HEK293T (cell line): ENCODE measurements around the gene CLMP.

Source experiments
- CTCF ChIA-PET: fragments of 350-600 bp; formaldehyde crosslinking; extraction: SDS; loops from one replicate; lab custom pipeline; 2021; ENCODE audit warnings: antibody characterized with exemption, inconsistent platforms; lab: Yijun Ruan, JAX
- POLR2A ChIA-PET: fragments of 350-600 bp; formaldehyde crosslinking; extraction: SDS; loops from one replicate; lab custom pipeline; 2020; ENCODE audit warnings: antibody characterized with exemption, inconsistent platforms; lab: Yijun Ruan, JAX
- DNase-seq: peaks from one replicate; pipeline ENCODE4 v3.0.0; 2012; ENCODE audit warnings: mixed read lengths; ENCODE audit errors: extremely low spot score
- ARNT ChIP-seq: fragments of 450-650 bp; IDR thresholded peaks from 2 replicates; pipeline ENCODE4 v1.6.1; 2017; ENCODE audit warnings: mild to moderate bottlenecking
- BHLHE40 ChIP-seq: fragments of 450-650 bp; IDR thresholded peaks from 2 replicates; pipeline ENCODE4 v1.6.1; 2016; ENCODE audit warnings: mild to moderate bottlenecking, moderate library complexity, borderline replicate concordance
- CTBP1 ChIP-seq: fragments of 450-650 bp; IDR thresholded peaks from 2 replicates; pipeline ENCODE4 v1.6.1; 2016; ENCODE audit warnings: borderline replicate concordance
- ELF4 ChIP-seq: fragments of 450-650 bp; IDR thresholded peaks from 2 replicates; pipeline ENCODE4 v1.6.1; 2017; ENCODE audit warnings: antibody characterized with exemption
- FOXA1 ChIP-seq: fragments of 450-650 bp; IDR thresholded peaks from 2 replicates; pipeline ENCODE4 v1.6.1; 2016; ENCODE audit warnings: mild to moderate bottlenecking
- FOXK2 ChIP-seq: fragments of 450-650 bp; IDR thresholded peaks from 2 replicates; pipeline ENCODE4 v1.6.1; 2016; ENCODE audit warnings: mild to moderate bottlenecking
- FOXM1 ChIP-seq: fragments of 450-650 bp; IDR thresholded peaks from 2 replicates; pipeline ENCODE4 v1.6.1; 2017; ENCODE audit warnings: mild to moderate bottlenecking, borderline replicate concordance
- HDGF ChIP-seq: fragments of 450-650 bp; IDR thresholded peaks from 2 replicates; pipeline ENCODE4 v1.6.1; 2017; ENCODE audit warnings: antibody characterized with exemption, borderline replicate concordance
- L3MBTL2 ChIP-seq: fragments of 450-650 bp; conservative IDR thresholded peaks from 2 replicates; pipeline ENCODE4 v1.6.1; 2016; ENCODE audit warnings: mild to moderate bottlenecking
- LEF1 ChIP-seq: fragments of 450-650 bp; IDR thresholded peaks from 2 replicates; pipeline ENCODE4 v1.6.1; 2017; ENCODE audit warnings: mild to moderate bottlenecking, borderline replicate concordance
- NFRKB ChIP-seq: fragments of 450-650 bp; IDR thresholded peaks from 2 replicates; pipeline ENCODE4 v1.6.1; 2016; ENCODE audit warnings: mild to moderate bottlenecking, moderate library complexity
- SP1 ChIP-seq: fragments of 450-650 bp; IDR thresholded peaks from 2 replicates; pipeline ENCODE4 v1.6.1; 2017
- SUZ12 ChIP-seq: fragments of 450-650 bp; IDR thresholded peaks from 2 replicates; pipeline ENCODE4 v1.6.1; 2016; ENCODE audit warnings: mild to moderate bottlenecking
- TARDBP ChIP-seq: fragments of 450-650 bp; IDR thresholded peaks from 2 replicates; pipeline ENCODE4 v1.6.1; 2016
- ZNF384 ChIP-seq: fragments of 450-650 bp; IDR thresholded peaks from 2 replicates; pipeline ENCODE4 v1.6.1; 2016
- TF ChIP-seq, protein P1 (sequence below): fragments of 450-650 bp; IDR thresholded peaks from 2 replicates; pipeline ENCODE4 v1.6.1; 2016

CLMP gene

DNA sequence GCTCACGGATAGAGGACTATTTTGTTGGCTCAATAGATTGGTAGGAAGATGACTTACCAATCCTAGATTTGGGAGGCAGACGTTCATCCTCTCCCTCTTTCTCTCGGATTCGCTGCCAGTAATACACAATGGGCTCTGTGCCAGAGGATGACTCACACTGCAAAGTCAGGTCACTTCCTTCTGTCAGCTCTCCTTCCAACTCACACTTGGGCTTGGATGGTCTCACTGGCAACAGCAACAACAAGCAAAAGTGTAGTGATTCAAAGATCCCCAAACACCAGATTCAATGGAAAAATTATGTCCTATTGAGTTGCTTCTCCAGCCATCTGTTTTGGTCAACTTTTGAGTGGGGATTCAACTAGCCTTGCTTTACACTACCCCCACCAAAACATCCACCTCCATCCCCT is 111.4 kb downstream of the CLMP start:
- ChIA-PET POLR2A (interaction anchor here (1.5 to 1.8 kb wide), 3 partner anchors 20 to 23 kb away, joined by 4 to 6 read pairs (median 4); partner anchors contain the start of gene HSPA8), CTCF (interaction anchor here (0.6 kb wide), 1 partner anchor 13 kb away, joined by 4 read pairs; no protein-coding TSS in a partner anchor)
- peak; percentile 49 for DNase-seq
- no peak for TF ChIP-seq ARNT

DNA sequence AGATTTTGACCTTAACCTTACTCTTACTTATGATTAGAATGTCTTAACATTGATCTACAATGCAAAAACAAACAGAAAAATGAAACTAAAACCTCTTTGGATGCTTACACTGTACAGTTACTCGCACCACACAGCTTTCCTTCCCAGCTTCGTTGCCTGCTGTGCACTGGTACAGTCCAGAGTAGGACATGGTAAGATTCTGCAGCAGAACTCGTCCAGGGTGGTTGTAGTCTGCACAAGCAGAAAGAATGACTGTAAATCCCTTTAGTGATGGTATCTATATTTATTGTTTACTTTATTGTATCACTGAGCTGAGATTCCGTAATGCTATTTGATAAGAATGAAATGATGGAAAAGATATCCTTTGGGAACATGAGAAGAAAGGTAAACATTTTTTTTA is 112.1 kb downstream of the CLMP start:
- POLR2A ChIA-PET: interaction anchor here (1.5 to 1.8 kb wide), 3 partner anchors 19 to 22 kb away, joined by 4 to 6 read pairs (median 4); partner anchors contain the start of gene HSPA8
- no peak for DNase-seq
- CTCF ChIA-PET: interaction anchor here (0.6 kb wide), 1 partner anchor 14 kb away, joined by 4 read pairs; no protein-coding TSS in a partner anchor
- no peak for TF ChIP-seq ARNT
- TF ChIP-seq NFRKB: no peak
- no peak for TF ChIP-seq FOXK2
- no peak for TF ChIP-seq ZNF384
- TF ChIP-seq SUZ12: no peak
- no peak for TF ChIP-seq L3MBTL2
- TF ChIP-seq FOXA1: no peak
- no peak for TF ChIP-seq BHLHE40
- no peak for TF ChIP-seq SP1
- TF ChIP-seq ELF4: no peak
- TF ChIP-seq TARDBP: no peak

DNA sequence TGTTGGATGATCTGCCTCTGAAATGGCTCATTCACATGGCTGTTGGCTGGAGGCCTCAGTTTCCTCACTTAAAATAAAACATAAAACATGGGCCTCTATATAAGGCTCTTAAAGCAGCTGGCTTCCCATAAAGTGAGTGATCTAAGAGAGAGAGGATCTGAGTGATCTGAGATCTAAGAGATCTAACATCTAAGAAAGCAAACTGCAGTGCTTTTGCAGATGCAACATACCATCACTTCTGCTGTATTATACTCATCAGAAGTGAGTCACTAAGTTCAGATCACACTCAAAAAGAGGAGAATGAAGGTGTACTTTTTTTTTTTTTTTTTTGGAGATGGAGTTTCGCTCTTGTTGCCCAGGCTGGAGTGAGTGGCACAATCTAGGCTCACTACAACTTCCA is 115.0 kb downstream of the CLMP start:
- DNase-seq: no peak
- ChIA-PET CTCF (interaction anchor here (0.6 to 0.8 kb wide), 2 partner anchors 8 to 12 kb away, joined by 3 to 7 read pairs; no protein-coding TSS in a partner anchor), POLR2A (no interaction called here)
- TF ChIP-seq TARDBP: no peak
- no peak for TF ChIP-seq ARNT
- no peak for TF ChIP-seq ELF4
- no peak for TF ChIP-seq BHLHE40

DNA sequence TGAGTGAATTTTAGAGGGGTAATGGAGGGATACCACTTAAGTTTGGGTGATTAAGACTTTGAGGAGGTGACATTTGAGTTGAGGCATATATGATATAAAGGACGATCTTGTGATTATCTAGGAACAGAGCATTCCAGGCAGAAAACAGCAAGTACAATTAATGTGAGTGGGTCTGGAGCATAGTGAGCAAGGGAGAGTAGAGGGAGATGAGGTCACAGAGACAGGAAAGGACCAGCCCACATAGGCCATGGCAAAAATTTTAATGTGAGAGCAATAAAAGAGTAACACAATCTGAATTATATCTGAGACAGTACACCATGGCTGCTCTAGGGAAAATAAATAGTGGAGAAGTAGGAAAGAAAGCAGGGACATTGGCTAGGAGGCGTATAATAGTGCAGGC is 118.6 kb downstream of the CLMP start:
- ChIA-PET POLR2A (no interaction called here), CTCF (no interaction called here)
- no peak for DNase-seq
- TF ChIP-seq FOXK2 (no peak), CTBP1 (no peak), ARNT (no peak), L3MBTL2 (no peak), FOXA1 (no peak), TARDBP (no peak), ELF4 (no peak), BHLHE40 (no peak), LEF1 (no peak), SUZ12 (no peak), HDGF (no peak)
- TF ChIP-seq, protein P1, sequence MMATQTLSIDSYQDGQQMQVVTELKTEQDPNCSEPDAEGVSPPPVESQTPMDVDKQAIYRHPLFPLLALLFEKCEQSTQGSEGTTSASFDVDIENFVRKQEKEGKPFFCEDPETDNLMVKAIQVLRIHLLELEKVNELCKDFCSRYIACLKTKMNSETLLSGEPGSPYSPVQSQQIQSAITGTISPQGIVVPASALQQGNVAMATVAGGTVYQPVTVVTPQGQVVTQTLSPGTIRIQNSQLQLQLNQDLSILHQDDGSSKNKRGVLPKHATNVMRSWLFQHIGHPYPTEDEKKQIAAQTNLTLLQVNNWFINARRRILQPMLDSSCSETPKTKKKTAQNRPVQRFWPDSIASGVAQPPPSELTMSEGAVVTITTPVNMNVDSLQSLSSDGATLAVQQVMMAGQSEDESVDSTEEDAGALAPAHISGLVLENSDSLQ: no peak

DNA sequence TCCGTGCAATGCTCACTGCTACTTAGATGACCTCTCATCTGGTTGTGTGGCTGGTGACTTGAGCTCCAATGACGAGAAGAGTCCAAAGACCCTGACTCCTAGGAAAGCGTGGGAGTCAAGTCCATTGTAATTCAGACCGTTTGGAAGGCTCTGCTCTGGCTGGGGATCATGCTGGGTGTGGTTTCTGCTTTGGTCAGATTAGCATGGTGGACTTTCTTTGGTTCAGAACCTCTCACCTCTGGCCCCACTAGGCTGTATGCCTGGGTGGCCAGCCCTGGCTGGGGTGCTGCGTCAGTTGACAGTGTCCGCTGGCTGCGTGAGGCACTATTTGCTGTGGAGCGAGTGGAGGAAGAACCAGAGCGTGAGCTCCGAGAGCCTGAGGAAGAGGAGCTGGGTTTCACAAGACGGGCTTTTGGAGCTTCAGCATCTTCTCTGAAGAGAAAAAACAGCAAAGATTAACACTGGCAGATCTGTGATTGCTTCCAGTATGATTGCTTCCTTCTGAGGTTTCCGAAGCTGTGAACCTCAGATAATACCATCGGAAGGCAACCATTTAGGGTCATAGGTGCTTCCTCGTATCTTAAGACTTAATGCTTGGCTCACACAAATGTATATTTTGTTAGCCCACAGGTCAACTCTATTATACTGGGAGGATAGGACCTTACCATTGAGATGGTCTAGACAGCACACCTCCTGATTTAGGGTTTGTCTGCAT is 121.5 kb downstream of the CLMP start:
- no peak for TF ChIP-seq FOXA1
- TF ChIP-seq L3MBTL2: no peak
- TF ChIP-seq NFRKB: no peak
- TF ChIP-seq SP1: no peak
- TF ChIP-seq, protein P1: no peak
- TF ChIP-seq TARDBP: no peak
- POLR2A ChIA-PET: interaction anchor here (0.7 kb wide), 1 partner anchor 11 kb away, joined by 3 read pairs; the partner anchor contains the start of gene HSPA8
- CTCF ChIA-PET: no interaction called here

DNA sequence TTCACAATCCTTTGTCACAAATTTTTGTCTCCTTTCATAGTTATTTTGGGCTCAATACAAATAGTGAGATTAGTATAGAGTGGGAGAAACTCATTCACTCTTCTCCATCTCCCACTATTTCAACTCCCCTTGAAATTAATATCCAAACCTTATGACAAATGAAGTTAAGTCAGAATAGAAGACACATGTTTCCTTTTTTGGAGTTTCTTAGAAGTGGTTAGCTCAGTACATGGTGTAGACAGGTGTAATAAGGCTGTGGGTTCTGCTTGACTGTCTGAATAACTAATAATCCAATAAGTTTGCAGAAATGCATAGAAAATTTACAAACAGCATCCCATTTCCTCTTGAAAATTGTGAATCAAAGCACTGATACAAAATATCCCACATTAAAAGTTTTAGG is 122.3 kb downstream of the CLMP start:
- DNase-seq: no peak
- POLR2A ChIA-PET: interaction anchor here (1.6 kb wide), 1 partner anchor 11 kb away, joined by 11 read pairs; the partner anchor contains the start of gene HSPA8
- CTCF ChIA-PET: no interaction called here
- no peak for TF ChIP-seq SP1
- no peak for TF ChIP-seq ELF4
- no peak for TF ChIP-seq FOXK2
- no peak for TF ChIP-seq NFRKB
- TF ChIP-seq, protein P1: no peak
- no peak for TF ChIP-seq CTBP1
- TF ChIP-seq ZNF384: no peak
- no peak for TF ChIP-seq BHLHE40
- TF ChIP-seq FOXM1: no peak
- no peak for TF ChIP-seq L3MBTL2

More for the DNA sequence above, 121.5 kb downstream of the CLMP start:
- no peak for DNase-seq

DNA sequence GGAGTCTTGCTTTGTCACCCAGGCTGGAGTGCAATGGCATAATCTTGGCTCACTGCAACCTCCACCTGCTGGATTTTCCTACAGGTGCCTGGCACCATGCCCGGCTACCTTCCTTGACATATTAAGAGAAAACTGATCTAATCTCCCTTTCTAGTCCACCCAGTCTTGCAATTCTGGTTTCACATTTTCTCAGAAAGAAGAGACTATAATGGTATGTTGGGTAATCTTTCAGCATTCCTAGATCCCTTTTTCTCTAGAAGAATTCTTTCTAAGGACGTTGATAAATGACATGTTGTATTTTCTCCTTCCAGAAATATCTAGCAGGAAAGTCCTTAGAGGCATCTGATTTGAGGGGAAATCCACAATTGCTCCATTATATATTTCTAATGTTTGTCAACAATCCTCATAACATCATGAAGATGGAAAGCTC is 122.7 kb downstream of the CLMP start:
- DNase-seq: no peak
- ChIA-PET POLR2A (interaction anchor here (1.6 kb wide), 1 partner anchor 10 kb away, joined by 11 read pairs; the partner anchor contains the start of gene HSPA8), CTCF (no interaction called here)
- TF ChIP-seq BHLHE40 (no peak), ARNT (no peak), SP1 (no peak), FOXA1 (no peak)
- TF ChIP-seq, protein P1: no peak
